Epithelial cell of esophagus (primary cell): ENCODE measurements around the gene GSTM4.
"Not testable (repeated sequence)": the region's sequence is repeated elsewhere in the genome, so short reads cannot be mapped to it uniquely, and the experiment has no call there.

Experiments used
- DNase-seq: peaks from one replicate; pipeline ENCODE4 v3.0.0; 2010; ENCODE audit warnings: low read depth
- H3K4me3 ChIP-seq: 2 replicates; pipeline ENCODE4 v1.5.1; 2011; ENCODE audit warnings: mild to moderate bottlenecking, low read length, control low read depth
- CTCF ChIP-seq: IDR thresholded peaks from 2 replicates; pipeline ENCODE4 v1.5.1; 2011; ENCODE audit warnings: low read depth, mild to moderate bottlenecking, low read length, control low read depth, inconsistent platforms; ENCODE audit not compliant: insufficient read depth; ENCODE audit errors: missing control alignments

Gene GSTM4

DNA sequence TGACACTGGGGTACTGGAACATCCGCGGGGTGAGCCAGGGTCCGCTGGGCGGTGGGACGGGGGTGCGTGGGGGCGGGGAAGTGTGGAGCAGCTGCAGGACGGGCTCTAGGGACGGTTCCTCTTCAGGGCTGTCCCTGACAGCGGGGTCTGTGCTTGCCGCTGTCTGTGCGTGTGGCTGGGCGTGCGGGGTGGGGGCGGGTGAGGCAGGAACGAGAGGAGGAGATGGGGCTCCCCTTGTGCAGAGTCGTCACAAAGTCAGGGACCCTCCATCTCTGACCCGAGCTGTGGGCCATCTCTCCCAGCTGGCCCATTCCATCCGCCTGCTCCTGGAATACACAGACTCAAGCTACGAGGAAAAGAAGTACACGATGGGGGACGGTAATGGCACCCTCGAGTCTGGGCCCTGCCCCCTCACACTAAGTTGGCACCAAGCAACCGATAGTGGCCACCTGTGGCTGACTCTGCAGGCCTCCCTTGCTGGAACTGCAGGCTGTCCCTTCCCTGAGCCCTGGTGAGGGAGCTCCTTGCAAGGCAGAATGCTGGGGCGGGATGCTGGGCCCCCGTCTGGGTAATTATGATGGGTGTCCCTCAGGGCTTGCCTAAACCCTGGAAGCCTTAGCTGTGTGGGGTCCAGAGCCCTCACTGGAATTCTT, 12.3 kb downstream of the GSTM4 start:
- no peak for TF ChIP-seq CTCF
- peak overlapping the region; percentile 28 for H3K4me3 ChIP-seq

DNA sequence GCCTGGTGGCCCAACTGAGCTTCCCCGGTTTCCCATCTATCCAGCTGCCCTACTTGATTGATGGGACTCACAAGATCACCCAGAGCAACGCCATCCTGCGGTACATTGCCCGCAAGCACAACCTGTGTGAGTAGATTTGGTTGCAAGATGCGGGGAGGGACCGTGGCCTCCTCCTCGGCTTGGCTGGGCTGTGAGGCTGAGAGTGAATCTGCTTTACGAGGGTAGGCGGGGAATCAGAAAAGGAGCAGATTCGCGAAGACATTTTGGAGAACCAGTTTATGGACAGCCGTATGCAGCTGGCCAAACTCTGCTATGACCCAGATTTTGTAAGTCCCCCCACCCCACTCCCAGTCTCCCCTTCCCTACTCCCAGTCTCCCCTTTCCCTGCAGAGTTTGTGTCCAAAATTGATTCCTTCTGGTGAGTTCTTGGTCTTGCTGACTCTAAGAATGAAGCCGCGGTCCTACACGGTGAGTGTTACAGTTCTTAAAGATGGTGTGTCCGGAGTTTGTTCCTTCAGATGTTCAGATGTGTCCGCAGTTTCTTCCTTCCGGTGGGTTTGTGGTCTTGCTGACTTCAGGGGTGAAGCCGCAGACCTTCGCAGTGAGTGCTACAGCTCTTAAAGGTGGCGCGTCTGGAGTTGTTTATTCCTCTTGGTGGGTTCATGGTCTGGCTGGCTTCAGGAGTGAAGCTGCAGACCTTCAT, 13.5 kb downstream of the GSTM4 start:
- TF ChIP-seq CTCF: no peak
- H3K4me3 ChIP-seq: no peak overlapping the region
- no peak for DNase-seq

More for the DNA sequence above, 12.3 kb downstream of the GSTM4 start:
- DNase-seq: no peak

- DNase-seq, H3K4me3 ChIP-seq: not testable (repeated sequence)
These were observed 14.0 kb downstream of the GSTM4 start for GRCh38 chr1:109669949-109670302.

- H3K4me3 ChIP-seq: no peak overlapping the region
- no peak for DNase-seq
- no peak for TF ChIP-seq CTCF
These were observed 15.2 kb downstream of the GSTM4 start for GRCh38 chr1:109671067-109671466.

- not testable (repeated sequence) for DNase-seq
These were observed 18.0 kb downstream of the GSTM4 start for GRCh38 chr1:109673861-109674260.

GRCh38 chr1:109676683-109677381, 20.9 kb downstream of the GSTM4 start:
- not testable (repeated sequence) for H3K4me3 ChIP-seq, DNase-seq

More at GRCh38 chr1:109673861-109674260, 18.0 kb downstream of the GSTM4 start:
- H3K4me3 ChIP-seq: not testable (repeated sequence)

- DNase-seq: no peak
- H3K4me3 ChIP-seq: no peak overlapping the region
- no peak for TF ChIP-seq CTCF
These were observed 21.6 kb downstream of the GSTM4 start for GRCh38 chr1:109677459-109677858.

GRCh38 chr1:109678637-109679036, 22.7 kb downstream of the GSTM4 start:
- DNase-seq, H3K4me3 ChIP-seq: not testable (repeated sequence)

- H3K4me3 ChIP-seq, DNase-seq: not testable (repeated sequence)
These were observed 28.9 kb downstream of the GSTM4 start for GRCh38 chr1:109684777-109685176.

GRCh38 chr1:109685399-109685798, 29.5 kb downstream of the GSTM4 start:
- not testable (repeated sequence) for DNase-seq, H3K4me3 ChIP-seq

GRCh38 chr1:109685890-109686289, 30.0 kb downstream of the GSTM4 start:
- DNase-seq, H3K4me3 ChIP-seq: not testable (repeated sequence)

DNA sequence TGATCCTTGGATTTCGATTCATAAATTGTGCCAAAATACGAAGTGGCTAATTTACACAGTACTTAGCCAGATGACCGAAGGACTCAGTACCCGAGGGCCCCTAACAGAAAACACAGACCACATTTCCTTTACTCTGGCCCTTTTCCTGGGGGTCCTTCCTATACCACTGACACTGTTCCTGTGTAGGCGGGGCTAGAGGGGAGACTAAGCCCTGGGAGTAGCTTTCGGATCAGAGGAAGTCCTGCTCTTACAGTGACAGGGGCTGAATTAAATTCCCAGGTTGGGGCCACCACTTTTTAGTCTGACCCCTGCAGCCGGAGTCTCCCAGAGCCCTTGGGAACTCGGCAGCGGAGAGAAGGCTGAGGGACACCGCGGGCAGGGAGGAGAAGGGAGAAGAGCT, 31.2 kb downstream of the GSTM4 start:
- DNase-seq, H3K4me3 ChIP-seq: not testable (repeated sequence)
